MM.1S (cell line): Measurements from ENCODE around the gene SORD.

ENCODE experiments used
- EZH2 ChIP-seq: fragments of 300-600 bp; sonication (generic); optimal IDR thresholded peaks from 2 replicates; pipeline ENCODE3; 2017; ENCODE audit warnings: low read depth, mild to moderate bottlenecking, antibody characterized with exemption, low read length, mixed read lengths
- TF ChIP-seq, protein P1 (sequence below): fragments of 300-600 bp; sonication (generic); IDR thresholded peaks from 2 replicates; pipeline ENCODE4 v1.5.1; 2016; ENCODE audit warnings: antibody characterized with exemption, low read length, mixed read lengths

- TF ChIP-seq, protein P1, sequence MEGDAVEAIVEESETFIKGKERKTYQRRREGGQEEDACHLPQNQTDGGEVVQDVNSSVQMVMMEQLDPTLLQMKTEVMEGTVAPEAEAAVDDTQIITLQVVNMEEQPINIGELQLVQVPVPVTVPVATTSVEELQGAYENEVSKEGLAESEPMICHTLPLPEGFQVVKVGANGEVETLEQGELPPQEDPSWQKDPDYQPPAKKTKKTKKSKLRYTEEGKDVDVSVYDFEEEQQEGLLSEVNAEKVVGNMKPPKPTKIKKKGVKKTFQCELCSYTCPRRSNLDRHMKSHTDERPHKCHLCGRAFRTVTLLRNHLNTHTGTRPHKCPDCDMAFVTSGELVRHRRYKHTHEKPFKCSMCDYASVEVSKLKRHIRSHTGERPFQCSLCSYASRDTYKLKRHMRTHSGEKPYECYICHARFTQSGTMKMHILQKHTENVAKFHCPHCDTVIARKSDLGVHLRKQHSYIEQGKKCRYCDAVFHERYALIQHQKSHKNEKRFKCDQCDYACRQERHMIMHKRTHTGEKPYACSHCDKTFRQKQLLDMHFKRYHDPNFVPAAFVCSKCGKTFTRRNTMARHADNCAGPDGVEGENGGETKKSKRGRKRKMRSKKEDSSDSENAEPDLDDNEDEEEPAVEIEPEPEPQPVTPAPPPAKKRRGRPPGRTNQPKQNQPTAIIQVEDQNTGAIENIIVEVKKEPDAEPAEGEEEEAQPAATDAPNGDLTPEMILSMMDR: peak; percentile 100
- no peak for TF ChIP-seq EZH2
Measured at GRCh38 chr15:45118131-45118588, 95.2 kb downstream of the SORD start.
